NOMO-1 treated with dmso at 0.1 percent for 144 hours (cell line): ENCODE data around the gene KCNJ16.

Source experiments
- DNase-seq: peaks from one replicate; lab custom pipeline; 2025; ENCODE audit not compliant: unreplicated experiment; lab: John Stamatoyannopoulos, UW

Gene KCNJ16

DNA sequence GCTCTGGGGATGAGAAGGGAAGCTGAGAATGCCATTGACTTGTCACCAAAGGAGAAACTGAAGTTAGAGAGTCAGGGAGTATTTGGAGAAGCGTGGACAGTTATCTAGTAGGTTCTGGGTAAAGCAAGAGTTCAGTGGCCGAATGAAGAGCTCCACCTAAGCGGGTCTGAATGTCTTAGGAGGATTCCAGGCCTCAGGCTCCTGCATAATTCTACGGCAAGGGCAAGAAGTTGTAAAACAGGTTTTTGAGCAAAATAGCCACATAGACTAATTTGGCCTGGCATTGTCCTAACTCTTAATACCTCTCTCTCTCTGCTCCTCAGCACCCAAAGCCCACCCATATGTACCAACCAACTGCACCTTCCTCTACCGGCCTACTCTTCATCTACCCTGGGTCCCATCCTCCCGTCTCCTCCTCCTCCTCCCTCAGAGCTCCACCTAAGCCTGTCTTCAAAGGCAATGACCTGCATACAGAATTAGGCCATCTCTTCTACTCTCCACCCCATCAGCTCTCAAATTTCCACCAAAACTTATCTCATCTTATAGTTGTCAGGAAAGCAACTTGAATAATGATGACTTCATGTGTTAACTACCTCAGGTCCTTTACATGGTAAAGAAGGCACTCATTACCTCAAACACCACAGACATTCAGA lies 52.3 kb downstream of the KCNJ16 start:
- no peak for DNase-seq

DNA sequence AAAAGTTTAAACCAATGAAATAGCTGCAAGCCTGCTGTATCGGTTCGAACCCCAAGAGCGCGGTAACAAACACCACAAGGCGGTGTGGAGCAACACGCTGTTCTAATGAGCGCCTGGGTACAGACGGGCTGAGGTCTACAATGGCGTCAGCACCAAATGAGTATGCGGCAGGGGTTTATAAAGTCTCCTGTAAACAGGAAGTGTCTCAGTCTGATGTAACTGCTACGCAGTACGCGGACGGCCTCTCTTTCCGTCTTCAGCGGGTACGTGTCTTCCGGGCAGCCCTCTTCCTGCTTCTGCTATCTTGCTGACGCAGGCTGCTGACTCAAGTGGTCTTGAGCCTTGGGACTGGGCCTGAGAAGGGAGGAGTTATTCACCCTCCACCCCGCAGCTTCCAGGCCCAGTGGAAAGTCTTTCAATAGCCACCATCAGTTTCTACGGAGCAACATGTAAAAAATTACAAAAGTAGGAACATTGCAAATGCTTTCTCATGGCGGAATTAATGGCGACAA lies 53.8 kb downstream of the KCNJ16 start:
- DNase-seq: no peak

DNA sequence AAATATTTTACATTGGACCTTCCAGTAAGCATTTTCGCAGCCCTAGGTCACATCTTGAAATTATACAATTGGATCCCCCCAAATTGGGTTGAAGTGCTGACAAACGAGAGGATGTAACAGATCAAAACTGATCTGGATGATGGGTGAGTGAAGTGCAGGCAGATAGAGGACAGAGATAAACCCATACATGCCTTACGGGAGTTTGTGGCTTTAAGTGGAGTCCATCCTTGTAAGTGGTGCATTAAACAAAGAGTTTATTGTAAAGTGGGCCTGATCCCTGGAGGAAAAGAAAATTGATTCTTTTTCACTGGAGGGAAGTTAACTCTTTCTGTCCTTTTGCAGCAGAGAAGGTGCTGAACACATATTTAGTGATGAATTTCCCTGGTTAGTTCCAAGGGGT lies 55.3 kb downstream of the KCNJ16 start:
- no peak for DNase-seq

DNA sequence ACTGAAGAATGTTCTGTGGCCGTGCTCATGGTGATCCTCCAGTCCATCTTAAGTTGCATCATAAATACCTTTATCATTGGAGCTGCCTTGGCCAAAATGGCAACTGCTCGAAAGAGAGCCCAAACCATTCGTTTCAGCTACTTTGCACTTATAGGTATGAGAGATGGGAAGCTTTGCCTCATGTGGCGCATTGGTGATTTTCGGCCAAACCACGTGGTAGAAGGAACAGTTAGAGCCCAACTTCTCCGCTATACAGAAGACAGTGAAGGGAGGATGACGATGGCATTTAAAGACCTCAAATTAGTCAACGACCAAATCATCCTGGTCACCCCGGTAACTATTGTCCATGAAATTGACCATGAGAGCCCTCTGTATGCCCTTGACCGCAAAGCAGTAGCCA lies 57.5 kb downstream of the KCNJ16 start:
- no peak for DNase-seq

DNA sequence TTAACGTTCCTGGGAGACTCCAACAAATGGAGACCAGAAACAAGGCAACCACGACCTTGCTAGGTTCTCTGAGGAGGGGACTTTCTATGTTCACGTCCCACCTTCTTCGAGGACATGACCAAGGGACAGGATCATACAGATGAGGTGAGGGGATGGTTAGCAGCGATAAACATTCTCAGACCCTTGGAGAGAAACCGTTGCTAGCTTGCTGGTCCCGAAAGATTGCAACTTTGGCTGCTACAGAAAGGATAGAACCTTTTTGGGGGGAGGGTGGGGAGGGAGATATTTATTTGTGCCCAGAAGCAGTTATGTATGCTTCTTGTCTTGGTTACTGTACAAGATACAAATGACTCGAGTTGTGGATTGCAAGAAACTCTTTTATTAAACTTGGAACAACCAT lies 59.0 kb downstream of the KCNJ16 start:
- DNase-seq: no peak

DNA sequence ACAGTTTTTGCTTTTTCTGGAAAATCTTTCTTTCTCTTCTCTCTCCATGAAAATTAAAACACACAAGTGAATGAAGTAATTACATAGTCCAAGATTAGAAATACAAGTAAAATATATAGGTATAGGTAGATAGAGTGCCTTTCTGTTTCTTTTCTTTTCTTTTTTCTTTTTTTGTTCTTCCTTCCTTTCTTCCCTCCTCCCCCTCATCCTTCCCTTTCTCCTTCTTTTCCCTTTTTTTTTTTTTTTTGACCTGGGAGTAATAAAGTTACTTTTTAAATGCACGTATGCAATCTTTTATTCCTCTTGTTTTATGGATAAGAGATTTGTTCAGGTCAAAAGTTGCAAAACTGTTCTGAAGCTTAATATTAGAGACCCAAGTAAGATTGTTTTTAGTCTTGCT lies 59.8 kb downstream of the KCNJ16 start:
- DNase-seq: no peak

DNA sequence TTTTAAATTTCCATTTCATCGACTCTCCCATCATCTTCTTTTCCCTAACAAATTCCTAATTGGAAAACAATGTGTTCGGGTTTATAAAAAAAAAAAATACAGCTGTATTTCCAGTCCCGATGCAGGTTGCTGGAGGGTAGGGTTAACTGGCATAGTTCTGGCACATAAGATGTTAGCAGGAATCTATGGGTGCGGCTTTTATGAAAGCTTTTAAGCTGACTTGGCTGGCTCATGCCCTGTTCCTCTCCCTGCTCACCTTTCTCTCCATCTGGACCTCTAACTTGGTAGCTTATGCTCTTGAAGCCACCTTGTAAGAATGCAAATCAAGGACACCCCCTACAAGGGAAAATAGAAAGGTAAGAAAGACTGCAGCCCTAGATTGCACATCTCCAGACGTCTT lies 61.1 kb downstream of the KCNJ16 start:
- no peak for DNase-seq

DNA sequence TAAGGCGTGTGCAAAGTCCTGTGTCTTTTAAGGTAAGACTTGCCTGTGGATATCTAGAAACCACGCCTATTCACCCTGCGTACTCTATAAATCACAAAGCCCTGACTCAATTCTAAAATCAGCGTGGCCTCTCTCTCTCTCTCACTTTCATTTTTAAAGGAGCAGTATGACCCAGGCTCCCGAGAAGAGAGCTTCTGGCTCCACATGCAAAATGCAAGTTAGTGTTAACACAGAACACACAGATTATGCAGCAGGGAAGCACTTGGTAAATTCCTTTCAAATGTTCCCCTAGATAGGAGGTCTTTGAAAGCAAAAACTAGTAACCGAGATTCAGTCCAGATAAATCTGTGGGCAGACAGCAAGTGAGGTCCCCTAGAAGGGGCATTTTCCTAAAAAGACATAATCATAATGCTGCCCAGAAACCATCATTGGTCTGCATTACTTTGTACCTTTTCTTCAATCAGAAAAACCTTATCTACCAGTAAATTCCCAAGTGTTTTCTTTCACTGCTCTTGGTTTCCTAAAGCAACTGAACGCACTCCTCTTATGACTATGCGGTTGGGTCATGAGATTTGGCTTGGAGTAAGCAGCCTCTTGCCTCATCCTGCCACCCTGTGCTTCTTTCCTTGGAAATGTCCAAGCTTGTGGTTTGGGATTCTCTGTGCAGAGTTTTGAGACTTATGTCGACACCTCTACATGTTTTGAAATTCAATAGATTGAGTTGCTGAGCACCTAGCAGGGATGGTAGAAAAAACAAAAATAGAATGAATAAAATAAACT lies 62.6 kb downstream of the KCNJ16 start:
- peak; percentile 38 for DNase-seq

DNA sequence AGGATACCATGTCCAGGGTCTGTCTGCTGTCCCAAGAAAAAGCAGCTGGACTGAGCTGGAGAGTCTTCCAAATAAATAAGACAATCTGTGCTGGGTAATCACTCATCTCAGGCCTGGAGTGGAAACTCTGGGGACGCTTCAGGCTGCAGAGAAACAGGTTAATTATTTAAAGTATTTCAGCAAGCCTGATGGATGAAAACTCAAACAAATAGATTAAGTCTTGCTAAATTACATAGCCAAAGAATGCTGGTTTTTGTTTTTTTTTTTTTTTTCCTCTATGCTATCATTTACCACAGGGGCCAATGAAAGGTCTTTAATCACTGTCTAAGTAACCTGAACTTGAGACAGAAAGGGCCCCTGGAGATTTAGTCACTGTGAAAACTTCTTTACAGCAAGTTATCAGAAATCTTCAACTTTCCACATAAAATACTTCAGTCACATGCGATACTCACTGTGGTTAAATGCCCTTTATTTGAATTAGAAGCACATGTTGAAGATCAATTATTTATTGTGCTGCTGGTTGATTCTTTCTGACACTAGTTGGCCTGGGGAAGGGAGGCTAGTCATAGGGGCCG lies 63.4 kb downstream of the KCNJ16 start:
- no peak for DNase-seq

DNA sequence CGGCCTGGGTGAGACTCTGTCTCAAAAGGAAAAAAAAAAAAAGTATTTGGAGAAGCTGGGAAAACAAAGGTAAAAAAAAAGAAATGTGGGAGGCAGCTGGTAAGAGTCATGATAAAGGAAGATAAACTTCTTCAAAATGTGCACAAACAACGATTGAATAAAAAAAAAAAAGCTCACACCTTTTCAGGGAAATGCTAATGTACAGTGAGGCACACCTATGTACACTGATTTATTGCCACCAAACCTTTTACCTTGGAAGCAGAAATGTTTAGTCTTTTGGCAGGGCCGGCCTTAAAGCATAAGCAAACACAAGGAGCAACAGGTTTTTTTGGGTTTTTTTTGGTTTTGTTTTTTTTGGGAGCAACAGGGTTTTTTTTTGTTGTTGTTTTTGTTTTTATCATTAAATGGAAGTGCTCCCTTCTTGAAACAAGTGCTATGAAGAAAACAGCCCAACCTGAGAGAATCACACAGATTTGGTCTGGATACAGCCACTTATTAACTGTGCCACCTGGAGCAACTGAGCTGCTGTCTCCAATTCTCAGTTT lies 64.5 kb downstream of the KCNJ16 start:
- no peak for DNase-seq

DNA sequence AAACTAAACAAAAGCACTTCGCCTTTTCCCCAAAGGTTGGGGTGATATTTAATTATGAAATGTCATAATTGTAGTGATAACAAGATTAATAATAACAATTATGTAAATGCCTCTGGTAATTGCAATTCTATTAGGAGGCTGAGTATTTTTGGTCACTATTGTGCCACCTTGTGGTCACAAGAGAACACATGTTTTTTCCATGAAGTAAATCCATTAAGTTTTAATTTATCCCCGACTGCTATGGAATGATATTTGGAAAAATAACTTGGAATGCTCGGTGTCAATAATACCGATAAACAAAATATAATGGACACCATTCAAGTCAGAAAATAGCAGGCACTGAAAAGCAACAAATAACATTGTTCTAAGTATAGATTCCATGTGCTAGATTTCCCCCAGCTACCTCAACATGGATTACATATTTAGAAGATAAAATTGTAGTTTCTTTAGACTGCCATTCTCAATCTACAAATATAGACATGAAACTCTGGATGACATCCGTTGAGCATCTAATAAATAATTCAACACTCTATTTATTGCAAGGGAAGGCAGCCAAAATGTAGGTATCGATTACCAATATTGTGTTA lies 69.3 kb downstream of the KCNJ16 start:
- no peak for DNase-seq

DNA sequence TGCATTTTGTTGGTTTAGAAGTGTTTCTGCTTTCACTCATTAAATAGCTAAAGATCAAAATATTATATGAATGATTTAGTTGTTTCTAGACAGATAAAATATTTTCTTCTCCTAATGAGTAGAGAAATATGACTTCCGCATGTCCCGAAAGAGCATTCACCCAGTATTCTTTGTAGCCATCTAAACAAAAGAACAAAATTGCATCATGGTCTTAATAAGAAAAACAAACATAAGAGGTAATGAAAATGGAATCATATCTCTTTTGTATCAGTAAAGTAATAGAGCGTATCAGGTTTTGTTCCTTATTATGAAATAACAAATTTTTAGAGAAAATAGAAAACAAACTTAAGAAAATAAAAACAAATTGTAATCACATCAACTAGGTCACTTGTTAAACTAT lies 78.2 kb downstream of the KCNJ16 start:
- DNase-seq: no peak

DNA sequence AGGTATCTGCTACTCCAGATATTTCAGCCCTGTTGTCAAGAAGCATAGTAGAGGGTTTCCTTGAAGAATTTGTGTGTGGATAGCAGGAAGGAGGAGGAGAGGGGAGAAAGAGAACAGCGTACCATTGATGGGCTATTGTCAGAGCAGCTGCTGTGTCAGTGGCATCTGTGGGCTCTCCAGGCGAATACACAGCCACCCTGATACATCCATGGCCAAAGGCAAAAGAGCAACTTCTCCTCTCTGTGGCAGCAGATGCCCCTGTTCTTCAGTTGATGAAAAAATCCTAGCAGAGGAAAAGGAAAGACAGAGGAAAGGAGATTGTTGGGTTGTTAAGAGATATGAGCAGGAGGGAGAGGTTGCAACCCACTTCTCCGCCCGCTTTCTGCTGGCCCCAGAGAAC lies 82.1 kb downstream of the KCNJ16 start:
- no peak for DNase-seq

DNA sequence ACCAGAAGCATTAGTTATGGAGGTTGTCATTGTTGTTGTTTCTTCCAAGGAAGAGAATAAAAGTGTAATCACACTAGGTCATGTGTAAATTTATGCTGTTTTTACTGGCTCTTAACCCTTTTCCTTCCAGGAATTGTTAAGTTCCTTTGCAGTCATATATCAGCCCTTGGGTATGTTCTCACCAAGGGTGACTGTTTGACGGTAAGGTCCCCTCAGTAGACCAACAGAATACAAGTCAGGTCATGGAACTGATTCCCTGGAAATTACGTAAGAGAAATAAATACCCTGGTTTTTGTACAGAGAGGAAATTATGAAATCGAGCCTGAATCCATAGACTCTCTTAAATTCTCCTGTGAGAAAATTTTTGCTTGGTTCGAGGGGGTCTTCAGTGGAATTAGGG lies 83.2 kb downstream of the KCNJ16 start:
- no peak for DNase-seq

DNA sequence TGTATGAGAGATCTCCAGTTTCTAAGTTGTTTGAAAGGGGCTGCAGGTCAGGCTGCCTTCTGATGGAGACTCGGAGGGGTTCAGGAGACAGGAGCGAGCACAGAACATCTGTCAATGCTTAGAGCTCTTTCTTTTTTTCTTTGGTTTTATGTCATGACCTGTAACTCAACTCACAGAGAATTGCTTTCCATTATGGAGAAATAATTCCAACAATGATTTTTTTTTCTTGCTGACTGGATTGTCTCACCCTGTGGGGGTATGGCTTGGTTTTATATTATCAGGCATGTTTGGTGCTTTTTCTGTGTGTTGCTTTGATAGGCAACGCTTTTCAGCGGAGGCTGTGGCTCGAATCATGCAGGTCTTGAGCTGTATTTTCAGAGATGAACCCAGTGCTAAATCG lies 83.6 kb downstream of the KCNJ16 start:
- no peak for DNase-seq

DNA sequence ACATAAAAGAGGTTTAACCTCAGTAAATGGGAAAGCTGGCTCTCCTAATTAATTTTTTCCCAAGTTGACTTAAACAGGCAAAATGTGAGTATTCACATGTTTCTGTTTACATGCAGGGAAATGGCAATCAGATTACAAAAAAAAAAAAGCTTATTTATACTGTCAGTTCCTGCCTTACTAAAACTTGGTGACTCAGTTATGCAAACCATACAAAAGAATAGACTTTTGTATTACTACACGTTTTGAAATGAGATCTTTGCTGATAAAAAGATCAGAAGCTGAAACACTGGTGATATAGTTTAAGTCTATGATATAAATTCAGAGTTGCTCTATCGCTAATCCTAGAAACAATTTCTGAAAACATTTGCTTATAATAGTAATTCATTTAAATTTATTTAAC lies 85.0 kb downstream of the KCNJ16 start:
- DNase-seq: no peak

DNA sequence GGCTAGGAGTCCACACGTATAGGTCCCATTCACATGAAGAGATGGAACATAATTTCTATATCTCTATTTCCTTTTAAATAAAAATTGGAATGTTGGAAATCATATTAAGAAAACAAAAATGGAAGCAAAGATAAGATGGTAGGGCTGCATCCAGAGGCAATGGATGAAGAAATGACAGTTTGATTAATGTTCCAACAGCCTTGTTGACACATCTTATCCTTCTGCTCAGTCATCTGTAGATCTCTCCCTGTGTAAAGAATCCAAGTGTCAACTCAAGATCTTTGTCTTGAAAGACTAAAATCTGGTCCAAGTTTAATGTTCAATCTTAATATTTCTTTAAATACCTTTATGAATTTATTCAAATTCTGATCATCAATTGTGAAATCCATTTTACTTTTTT lies 86.5 kb downstream of the KCNJ16 start:
- DNase-seq: no peak

DNA sequence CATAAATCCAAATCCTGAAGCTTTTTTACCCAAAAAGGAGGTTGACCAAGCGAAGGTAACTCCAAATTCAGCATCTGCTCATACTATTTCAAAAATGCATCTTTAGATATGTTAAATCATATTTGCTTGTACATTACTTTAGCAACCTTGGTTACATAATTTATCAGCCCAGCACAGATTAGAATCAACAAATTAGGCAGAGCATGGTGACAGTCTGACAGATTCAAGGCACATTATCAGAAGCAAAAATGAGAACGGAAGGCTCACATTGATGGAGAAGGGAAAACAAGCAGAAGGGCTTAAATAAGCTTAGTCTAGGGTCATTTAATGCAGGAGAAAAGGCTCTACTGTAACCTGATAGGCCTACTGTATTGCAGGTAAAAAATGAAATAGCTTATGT lies 90.4 kb downstream of the KCNJ16 start:
- no peak for DNase-seq

DNA sequence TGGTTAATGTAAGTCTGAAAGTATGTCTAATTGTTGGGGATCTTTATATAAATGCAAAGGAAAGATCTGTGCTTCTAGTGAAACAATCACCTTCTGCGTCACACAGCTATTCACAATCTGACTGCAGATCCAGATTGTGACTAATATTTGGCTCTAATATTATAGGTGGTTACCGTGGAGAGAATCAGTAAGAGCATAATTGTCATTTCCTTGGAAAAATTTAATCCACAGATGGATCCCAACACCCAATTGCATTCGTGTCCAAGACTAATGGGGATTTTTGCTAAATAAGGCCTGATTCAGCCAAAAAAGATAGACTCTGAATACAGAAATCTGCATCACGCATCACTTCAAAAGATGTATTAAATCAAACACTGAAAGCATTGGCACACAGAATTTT lies 91.6 kb downstream of the KCNJ16 start:
- DNase-seq: no peak

DNA sequence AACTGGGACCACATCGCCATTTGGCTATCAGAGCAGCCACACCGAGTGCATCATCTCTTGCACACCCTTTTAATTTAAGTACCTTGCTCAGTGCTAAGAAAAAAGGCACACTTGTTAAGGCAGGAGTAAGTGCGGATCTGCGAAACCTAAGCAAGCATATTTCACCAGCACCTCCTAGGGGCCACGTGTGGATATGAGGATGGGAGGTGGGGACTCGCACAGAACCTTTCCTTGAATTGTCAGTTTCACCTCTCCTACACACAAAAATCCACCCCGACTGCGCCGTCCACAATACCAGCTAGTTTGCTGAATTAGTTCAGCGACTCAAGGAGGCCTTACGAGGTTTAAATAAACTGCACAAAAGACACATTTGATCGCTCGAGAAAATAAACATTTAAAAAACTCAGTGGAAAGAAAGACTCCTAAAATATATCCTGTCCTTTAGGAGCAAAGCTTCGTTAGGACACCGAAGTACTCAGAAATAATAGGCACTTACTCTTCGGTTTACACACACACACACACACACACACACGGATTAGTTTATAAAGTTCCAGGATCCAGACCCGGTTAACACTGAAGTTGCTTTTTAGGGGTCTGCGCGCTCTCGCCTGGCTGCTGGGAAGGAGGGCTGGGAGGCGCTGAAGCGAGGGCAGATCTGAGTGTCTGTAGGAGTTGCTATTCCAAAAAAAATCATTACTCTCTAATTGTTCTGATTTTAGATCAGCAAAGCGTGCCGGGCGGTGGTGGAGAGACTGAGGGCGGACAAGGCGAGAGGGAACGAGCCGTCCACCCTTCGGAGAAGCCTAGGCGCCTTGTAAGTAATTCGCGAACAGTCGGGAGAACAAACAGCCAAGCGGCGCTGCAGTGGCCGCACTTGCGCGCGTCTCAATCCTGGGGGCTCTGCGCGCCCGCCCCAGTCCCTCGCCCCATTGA lies 93.3 kb downstream of the KCNJ16 start:
- DNase-seq: peak; percentile 75
